Muscle of back (tissue), 11 donors: ENCODE data around the gene SASH1. TPM values are rescaled to one million over a fixed set of nuclear protein-coding genes. Genes with fewer than 3 reads are reported as not detected.

ENCODE experiments used
- DNase-seq, 3 donors: peaks; one replicate each; pipeline versions ENCODE4 v3.0.0 to v3.0.0-alpha.2; 2013
- polyA plus RNA-seq, 10 donors: library from polyadenylated mRNA; unstranded; fragments of 120-200 nt; gene quantifications; one replicate each; pipeline ENCODE4 v1.2.1, GENCODE V29; 2013; ENCODE audit not compliant: insufficient read length in 10 of 10

The SASH1 gene
- polyA plus RNA-seq, 10 donors, result 35.7 to 57.1 (median 46.2) TPM

DNA sequence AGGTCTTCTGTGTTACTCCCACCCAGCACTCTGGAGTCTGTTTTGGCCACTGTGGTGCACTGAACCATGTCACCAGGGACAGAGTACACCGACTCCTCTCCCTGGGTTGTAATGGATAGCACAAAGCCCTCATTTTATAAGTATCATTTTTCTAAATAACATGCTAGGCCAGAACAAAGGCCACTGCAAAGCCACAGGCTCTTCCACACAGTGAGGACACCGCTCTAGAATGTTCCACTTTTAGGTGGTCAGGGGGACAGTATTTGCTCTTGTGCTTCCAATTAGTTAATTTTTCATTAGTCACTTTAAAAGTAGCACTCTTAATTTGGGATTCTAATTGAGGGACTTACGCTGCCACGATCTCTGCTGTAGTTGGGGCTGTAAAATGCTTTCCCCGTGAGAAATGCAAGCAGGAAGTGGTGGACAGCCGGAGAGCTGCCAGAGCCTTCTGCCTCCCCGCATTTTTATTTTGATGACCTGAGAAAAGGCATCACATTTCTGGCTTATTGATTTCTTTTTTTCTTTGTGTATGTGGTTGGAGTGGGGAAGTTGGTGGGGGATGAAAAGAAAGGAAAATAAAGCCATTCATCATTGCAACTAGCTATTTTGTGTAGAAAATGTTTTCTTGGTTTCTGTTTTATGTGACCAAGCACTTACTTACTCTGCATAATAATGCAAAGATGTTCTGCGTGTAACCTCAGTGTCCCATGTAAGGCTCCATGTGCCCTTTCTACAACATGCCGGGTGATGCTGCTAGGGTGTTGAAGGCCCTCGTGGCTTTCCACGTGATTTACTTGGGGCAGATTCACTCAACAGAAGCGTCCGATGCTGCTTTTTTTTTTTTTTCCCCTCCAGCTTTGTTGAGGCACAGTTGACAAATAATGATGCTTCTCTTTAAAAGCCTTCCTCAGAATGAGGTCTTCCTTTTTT lies 195.9 kb downstream of the SASH1 start:
- DNase-seq, result peak in 1 of 3 donors; percentile 59

DNA sequence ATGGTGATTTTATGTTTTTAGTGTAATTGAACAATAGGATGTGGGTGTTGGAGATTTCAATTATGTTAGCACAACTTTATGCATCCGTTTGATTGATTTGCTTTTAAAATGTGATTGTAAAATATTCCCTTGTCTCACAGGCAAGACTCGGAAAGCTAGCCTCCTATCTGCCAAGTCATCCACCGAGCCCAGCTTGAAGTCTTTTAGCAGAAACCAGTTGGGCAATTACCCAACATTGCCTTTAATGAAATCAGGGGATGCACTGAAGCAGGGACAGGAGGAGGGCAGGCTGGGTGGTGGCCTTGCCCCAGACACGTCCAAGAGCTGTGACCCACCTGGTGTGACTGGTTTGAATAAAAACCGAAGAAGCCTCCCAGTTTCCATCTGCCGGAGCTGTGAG lies 200.9 kb downstream of the SASH1 start:
- no peak for DNase-seq

DNA sequence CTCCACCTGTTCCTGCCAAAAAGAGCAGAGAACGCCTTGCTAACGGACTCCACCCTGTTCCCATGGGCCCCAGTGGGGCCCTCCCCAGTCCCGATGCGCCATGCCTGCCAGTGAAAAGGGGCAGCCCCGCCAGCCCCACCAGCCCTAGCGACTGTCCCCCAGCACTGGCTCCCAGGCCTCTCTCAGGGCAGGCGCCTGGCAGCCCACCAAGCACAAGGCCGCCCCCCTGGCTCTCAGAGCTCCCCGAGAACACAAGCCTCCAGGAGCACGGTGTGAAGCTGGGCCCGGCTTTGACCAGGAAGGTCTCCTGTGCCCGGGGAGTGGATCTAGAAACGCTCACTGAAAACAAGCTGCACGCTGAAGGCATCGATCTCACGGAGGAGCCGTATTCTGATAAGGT lies 201.8 kb downstream of the SASH1 start:
- no peak for DNase-seq

DNA sequence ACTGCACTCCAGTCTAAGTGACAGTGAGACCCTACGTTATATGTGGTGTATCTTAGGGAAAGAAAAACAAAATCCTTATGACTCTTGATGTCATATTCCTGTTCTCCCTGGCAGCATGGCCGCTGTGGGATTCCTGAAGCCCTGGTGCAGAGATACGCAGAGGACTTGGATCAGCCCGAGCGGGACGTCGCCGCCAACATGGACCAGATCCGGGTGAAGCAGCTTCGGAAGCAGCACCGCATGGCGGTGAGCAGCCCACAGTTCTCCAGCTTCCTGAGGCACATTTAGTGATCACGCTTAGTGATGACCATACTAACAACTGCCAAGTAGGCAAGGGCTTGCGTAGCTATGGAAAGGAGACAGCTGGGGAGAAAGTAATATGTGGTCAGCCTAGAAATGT lies 203.3 kb downstream of the SASH1 start:
- DNase-seq, result no peak

DNA sequence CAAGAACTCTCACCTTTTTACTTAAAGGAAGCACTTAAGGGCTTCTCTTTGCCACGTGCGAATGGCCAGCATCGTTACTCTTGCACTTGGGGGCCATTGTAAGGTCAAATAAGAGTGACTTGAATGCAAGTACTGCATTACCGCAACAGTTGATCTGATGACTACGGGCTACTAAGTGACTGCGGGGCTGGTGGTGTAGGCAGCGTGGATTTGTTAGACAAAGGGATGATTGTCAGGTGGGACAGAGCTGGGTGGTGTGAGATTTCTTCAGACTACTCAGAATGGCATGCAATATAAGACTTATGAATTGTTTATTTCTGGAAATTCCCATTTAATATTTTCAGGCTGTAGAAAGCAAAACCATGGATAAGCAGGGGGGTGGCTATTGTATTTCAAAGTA lies 204.5 kb downstream of the SASH1 start:
- DNase-seq, result no peak

DNA sequence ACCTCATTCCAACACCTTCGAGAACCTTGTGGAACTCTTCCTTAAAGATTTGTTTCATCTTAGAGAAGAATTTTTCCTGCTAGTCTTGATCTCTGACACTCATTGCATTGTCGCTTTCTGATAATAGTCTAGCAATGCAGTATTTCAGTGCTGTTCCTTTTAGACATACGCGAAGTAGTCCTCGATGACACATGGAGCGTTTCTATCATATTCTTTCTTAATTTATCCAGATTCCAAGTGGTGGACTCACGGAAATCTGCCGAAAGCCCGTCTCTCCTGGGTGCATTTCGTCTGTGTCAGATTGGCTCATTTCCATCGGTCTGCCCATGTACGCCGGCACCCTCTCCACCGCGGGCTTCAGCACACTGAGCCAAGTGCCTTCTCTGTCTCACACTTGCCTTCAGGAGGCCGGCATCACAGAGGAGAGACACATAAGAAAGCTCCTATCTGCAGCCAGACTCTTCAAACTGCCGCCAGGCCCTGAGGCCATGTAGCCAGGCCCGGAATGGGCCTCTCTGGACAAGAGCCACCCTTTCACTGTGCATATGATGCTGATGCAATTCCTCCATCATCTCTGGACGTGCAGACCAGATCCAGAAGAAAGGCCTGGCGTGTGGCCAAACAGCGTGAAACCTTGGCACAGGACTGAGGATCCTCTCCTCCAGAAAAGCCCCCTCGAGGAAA lies 205.6 kb downstream of the SASH1 start:
- DNase-seq, result peak in 2 of 3 donors; percentile 44 to 83

DNA sequence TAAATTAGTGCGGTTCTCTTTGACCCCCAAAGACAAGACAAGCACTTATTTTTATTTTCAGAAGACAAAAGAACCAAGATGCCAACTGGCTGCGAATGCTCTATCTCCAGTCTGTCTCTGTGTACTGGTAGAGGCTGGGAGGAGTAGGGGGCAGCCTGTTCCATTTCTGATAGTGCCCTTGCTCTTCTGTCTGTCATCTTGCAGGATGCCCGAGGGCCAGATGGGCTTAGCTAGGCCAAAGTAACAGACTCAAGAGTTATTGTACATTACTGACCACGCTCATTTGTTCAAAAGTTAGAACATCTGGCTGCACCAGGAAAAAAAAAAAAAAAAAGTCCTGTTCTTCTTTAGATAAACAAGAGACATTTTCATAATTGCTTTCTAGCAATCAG lies 206.1 kb downstream of the SASH1 start:
- DNase-seq, result no peak

DNA sequence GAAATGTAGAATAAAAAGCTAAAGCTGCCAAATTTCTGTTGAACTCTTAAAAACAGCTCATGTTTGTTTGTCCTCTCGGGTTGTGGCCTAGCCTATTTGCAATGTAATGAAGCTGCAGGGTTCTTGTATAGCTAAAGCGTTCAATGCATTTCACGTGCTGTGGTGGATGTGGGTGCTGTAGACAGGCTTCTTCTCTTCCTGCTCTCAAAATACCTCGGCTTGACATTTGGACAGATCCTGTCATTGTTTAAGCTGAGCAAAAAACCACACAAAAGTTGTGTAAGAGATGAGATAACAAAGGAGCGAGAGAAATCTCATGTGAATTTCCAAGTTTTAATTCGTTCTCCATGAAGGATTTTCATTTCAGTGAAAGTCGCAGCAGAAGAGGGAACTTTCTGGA lies 207.9 kb downstream of the SASH1 start:
- no peak for DNase-seq

DNA sequence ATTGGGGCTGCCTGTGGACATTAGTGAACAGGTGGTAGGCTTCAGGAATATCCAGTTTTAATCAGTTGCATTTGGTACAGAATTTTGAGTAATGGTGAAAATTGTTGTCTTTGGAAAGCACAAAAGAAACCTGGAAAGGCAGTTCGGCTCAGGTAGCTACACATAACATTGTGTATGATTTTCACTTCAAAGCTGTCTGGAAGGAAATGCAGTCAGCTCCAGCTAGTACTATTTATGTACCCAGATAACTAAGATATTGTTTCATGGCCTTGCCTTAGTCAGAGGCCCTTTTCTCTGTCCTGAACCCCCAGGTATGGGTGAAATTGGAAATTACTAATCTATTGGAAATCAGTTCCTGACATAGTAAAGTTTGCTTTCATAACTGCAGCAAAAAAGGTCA lies 208.6 kb downstream of the SASH1 start:
- DNase-seq, result no peak

DNA sequence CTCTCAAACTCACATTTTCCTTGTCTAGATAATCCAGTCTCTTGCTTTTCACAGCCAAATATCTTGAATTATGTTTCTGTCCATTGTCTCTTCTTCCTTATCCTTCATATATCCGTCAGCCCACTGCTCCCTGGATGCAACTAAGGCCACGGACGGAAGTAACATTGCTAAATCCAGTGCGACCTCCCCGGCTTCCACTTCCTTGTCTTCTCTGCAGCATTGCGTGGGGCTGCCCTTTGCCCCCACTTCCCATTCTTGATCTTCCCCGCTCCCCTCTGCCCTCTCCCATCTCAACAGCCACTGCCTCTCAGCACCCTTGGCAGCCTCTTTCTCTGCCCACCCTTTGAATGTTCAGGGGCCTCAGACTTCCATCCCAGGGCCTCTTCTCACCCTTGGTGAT lies 213.8 kb downstream of the SASH1 start:
- DNase-seq, result no peak

DNA sequence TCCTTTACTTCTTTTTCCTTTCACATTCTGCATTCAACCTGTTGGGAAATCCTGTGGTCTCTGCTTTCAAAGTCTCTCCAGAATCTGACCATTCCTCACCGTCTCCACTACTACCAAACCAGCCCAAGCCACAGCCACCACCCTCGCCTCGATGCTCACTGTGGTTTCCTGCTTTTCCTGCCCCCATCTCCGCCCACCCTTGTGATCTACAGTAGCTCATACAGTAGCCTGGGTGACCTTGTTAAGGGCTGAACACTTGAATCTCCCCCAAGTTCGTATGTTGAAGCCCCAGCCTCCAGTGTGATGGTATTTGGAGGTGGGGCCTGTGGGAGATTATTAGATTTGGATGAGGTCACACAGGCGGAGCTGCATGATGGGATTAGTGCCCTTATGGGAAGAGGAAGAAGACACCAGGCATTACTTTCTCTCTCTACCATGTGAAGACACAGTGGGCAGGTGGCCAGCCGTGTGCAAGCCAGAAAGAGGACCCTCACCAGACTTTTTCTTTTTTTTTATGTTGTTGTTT lies 215.2 kb downstream of the SASH1 start:
- no peak for DNase-seq

DNA sequence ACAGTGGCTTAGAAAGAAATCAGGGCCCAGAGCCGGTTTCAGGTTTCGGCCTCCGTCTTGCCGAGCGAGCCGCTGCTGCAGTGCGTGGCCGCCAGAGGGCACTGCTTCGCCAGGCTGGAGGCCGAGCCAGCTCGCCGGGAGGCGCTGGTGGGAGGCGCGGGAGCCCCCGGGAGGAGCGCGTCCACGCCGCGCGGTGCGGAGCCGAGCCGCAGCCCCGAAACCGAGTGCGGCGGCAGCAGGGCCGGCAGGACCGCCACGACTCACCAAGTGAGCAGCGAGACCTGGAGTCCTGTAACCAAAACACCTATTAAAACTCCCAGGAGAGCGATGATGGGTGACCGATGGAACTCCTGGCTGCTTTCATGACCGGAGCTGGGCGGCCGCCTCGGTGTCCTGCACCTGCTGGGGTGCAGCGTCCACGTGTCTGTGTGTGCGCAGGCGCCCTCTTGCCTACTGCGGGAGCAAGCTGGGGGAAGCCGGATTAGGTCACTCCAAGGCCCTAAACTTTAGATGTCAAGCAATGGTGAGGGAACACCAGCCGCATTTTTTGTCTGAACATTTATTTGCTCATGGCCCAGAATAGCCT lies 217.3 kb downstream of the SASH1 start:
- DNase-seq, result peak; percentile 65 to 92 (median 85)

DNA sequence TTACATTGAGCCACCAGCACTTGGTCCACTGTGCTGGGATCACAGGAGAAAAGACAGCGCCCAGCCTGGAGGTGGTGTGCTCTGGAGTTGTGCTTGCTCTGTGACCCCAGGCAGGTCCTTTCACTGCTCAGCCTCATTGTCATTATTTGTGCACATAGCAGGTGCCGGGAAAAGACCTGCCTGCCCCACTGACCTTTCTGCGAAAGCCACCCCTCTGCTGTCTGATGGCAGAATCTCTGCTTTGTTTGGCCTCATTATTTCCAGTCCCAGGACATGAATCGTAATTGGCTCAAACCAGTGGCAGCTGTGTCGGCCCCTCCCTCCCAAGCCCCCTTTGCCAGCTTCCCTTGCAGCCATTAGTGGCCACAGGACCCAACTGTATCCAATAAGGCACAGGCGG lies 219.0 kb downstream of the SASH1 start:
- no peak for DNase-seq

DNA sequence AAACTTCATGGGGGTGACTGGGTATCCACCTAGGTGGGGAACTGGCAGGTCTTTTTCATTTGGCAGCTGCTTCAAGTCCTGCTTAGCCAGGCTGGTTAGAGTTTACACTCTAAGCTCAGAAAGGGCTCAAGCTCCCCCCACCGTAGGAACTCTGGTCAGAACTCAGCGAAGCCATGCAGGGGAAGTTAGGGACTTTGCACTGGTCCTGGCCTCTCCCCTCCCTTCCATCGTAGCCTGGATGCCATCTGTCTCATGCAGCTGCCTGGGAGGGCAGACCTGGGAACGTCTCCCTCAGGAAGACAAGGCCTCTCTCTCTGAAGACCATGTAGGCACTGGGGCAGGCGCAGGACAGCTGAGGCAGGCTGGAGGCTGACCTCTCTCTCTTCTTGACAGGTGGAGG lies 220.4 kb downstream of the SASH1 start:
- DNase-seq, result no peak

DNA sequence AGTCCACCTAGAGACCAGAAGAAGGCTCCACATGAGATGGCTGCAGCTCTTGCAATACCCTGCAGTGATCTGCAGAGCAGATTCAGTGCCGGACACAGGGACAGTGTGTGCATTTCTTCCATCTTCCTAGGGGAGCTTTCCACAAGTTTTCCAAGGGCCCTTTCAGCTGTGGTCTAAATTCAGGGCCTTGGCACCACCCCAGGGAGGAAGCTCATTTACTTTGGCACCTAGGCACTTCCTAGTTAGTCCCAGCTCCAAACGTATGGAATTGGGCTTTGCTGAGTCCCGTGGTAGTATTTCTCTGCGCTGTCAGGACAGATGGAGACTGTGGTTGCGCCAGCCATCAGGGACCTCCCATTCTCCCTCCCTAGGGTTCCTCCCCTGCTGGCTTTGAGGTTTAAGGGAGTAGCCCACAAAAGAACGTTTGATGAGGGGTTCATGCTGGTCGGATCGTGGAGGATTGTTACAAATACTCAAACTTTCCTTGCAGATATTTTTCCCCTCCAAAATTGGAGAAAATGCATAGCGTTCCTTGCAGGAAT lies 221.9 kb downstream of the SASH1 start:
- no peak for DNase-seq

DNA sequence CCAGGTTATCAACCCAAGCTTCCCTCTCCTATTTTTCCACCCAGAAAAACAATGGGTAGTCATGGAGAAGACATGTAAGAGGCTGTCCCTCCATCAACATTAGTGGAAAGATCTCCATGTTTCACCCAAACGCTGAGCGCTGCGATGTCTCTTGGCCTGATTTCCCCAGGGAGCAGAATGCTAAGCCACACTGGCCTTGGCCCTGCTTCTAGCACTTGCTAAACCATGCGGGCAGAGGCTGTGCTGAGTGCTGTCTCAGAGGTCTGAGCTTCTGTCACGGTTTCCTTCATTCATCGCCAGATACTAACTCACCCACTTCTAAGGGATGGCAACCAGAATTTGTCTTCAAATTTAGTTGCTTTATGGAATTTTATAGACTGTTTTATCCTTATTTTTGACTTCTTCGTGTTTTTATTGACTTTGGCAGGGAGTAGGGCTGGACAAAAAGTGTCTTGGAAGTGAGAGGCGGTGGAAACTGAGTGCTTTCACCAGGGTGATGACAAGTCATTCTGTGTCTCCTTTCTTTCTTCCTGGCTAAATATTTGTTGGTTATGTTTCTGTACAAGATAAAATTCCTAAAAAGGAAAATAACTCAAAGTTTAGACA lies 222.8 kb downstream of the SASH1 start:
- DNase-seq, result peak in 1 of 3 donors; percentile 30

DNA sequence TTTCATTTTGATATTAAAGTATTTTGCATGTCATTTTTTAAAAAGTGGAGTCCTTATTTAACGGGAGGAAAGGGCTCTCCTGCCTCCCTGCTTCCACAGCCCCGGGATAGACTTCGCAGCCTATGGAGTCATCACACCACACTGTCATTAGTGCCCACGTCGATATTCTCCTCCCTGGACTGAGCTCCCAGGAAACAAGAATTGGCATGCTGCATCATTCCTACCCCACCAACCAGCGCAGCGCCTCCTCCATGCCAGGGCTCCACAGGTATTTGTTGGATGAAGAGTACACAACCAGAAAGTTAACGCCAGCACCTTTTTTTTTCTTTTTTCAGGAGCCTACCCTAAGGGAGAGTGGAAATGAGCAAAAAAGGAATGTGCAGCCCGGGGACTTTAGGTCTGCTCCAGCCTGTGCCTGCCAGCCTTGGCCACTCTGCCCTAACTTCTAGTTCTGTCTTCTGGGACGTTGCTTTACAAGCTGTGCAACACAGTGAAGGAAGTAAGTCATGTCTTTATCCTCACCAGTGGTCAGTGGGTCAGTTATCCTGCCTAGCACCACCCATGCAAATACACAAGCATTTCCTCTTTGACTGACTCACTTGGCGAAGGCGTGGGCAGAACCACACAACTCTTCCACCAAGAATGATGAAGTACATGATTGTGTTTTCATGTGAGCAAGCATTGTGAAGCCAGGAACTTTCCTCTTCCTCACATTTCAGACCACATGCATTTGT lies 223.5 kb downstream of the SASH1 start:
- DNase-seq, result no peak

DNA sequence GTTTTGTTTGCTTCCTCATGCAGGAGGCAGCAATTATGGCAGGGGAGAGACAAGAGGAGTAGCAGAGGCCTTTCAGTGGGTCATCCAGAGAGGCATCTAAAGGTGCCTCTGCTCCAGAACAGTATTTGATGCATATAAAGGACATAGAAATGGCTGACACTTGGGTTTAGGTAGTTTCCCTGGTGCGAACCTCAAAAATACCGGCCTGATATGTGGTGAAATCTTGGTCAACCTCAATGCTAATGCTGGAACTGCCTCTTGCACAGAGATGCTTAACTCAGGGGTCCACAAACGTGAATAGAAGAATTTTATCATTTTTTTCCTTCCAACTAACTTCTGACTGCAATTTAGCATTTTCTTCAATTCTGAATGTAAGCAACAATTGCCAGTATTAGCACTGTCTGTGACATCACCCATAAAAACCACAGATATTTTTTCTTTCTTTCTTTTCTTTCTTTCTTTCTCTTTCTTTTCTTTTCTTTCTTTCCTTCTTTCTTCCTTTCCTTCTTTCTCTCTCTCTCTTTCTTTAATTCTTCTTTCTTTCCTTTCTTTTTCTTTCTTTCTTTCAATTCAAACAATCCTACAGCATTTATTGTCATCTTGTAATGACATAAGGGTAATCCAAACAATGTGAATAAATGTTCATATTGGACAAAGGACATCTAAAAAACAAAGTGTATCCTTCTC lies 224.2 kb downstream of the SASH1 start:
- no peak for DNase-seq

DNA sequence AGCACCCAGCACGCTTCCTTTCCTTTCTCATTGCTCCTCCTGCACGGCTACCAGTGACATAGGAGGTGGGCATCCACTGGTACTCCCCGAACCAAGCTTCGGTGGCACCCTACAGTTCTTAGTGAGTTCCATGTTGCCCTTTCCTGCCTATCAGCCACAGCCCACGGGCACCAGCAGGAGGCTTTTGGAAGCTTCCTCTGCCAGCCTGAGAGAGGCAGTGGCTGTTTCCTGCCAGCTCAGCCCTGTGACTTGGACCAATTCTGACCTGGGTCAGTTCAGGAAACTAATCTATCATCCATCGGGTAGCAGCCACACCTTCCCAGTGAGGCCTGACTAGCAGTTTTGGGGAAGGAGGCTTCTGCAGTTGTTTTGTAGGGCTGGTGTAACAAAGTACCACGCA lies 227.8 kb downstream of the SASH1 start:
- DNase-seq, result no peak

DNA sequence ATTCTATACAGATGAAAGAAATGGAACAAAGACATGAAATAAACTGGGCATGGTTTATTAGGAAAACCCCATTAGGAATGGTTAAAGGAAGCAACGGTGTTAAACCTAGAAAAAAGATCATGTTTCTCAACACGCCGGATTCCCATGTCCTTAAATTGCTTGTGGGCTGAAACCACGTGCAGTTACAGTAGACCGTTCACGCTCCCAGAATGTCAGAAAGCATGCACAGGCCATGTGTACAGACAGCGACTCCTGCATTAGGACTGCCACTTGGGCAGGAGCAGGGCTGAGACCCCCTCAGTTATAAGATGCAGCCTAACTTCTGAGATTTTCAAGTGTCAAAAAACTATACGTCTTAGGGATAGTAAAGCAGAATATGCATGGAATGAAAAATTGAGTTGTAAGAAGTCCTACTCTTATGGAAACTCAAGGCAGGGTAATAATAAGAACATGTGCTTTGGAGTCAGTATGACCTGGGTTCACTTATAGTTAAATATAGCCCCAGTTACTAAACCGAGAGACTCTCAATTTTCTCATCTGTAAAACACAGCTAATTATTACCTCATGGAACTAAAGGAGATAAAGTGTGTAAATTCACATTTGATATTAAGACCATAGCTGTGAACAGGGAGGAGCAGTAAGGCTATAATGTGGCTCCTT lies 230.2 kb downstream of the SASH1 start:
- no peak for DNase-seq
